CD4-positive, alpha-beta T cell treated with Interleukin-15 for 4 hours (primary cell): ENCODE results near the gene LMNA.
"Not testable (repeated sequence)": the region's sequence is repeated elsewhere in the genome, so short reads cannot be mapped to it uniquely, and the experiment has no call there.

Experiments used
- DNase-seq: peaks from one replicate; pipeline ENCODE4 v3.0.0-alpha.2; 2020; ENCODE audit warnings: low spot score

The LMNA gene

GRCh38 chr1:156122086-156122485 lies 7.6 kb downstream of the LMNA start:
- DNase-seq = no peak

GRCh38 chr1:156122519-156123355 lies 8.2 kb downstream of the LMNA start:
- no peak for DNase-seq

GRCh38 chr1:156123356-156124196 lies 9.1 kb downstream of the LMNA start:
- DNase-seq = peak; percentile 68

- DNase-seq = no peak
Observed at GRCh38 chr1:156124557-156125483, 10.3 kb downstream of the LMNA start.

GRCh38 chr1:156125544-156125943 lies 11.0 kb downstream of the LMNA start:
- DNase-seq = not testable (repeated sequence)

- DNase-seq = peak; percentile 84
Observed at GRCh38 chr1:156126043-156126629, 11.6 kb downstream of the LMNA start.

GRCh38 chr1:156126630-156127534 lies 12.4 kb downstream of the LMNA start:
- peak; percentile 94 for DNase-seq

GRCh38 chr1:156128308-156128653 lies 13.8 kb downstream of the LMNA start:
- no peak for DNase-seq

- no peak for DNase-seq
Observed at GRCh38 chr1:156128654-156129597, 14.4 kb downstream of the LMNA start.

- DNase-seq = peak; percentile 67
Observed at GRCh38 chr1:156129687-156130577, 15.4 kb downstream of the LMNA start.

- no peak for DNase-seq
Observed at GRCh38 chr1:156130578-156130942, 16.0 kb downstream of the LMNA start.

GRCh38 chr1:156134716-156135435 lies 20.4 kb downstream of the LMNA start:
- no peak for DNase-seq

- no peak for DNase-seq
Observed at GRCh38 chr1:156135930-156136871, 21.7 kb downstream of the LMNA start.

- no peak for DNase-seq
Observed at GRCh38 chr1:156136970-156137483, 22.5 kb downstream of the LMNA start.

GRCh38 chr1:156138458-156138867 lies 24.0 kb downstream of the LMNA start:
- no peak for DNase-seq
